ENCODE results near the gene NFAT5. TPM values are rescaled to one million over a fixed set of nuclear protein-coding genes. Genes with fewer than 3 reads are reported as not detected.
"Not testable (repeated sequence)": the region's sequence is repeated elsewhere in the genome, so short reads cannot be mapped to it uniquely, and the experiment has no call there.

The NFAT5 gene
- total and polyA plus RNA-seq, 5 donors, result 6.9 to 28.5 (median 19.8) TPM

DNA sequence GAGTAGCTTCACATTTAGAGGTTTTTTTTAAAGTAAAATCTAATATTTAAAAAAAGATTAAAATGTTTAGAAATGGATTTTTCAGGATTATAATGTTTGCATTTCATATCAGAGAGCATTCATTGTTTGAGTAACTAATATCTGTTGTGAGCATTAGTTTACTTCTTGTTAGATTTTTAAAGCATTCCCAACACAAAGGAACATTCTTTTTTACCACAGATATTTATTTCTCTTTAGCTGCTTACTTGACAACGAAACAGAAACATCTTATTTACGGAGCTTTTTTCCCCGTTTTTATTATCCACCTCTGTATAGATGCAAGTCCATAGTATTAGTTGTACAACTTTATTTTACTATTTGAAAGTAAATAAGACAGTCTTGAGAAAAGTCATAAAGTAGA, 53.0 kb downstream of the NFAT5 start:
- H3K4me1 ChIP-seq (ENCODE audit: control insufficient read depth, insufficient read depth, low read length), result peaks cover 11% of the 10 kb centered on the region
- no peak overlapping the region for H3K27ac ChIP-seq (ENCODE audit: low read length)
- intact Hi-C loops (cut with DNase I), result no loop called here
- H3K27me3 ChIP-seq (ENCODE audit: control insufficient read depth, insufficient read depth), result no peaks in the 10 kb centered on the region
- no peak overlapping the region for H3K4me3 ChIP-seq (ENCODE audit: low read length)
- ATAC-seq (no peak), DNase-seq (no peak)
- WGBS, result 74% methylated on average over 3 of the region's 3 CpGs
- H3K9me3 ChIP-seq (ENCODE audit: control insufficient read depth, low read length), result no peaks in the 10 kb centered on the region

DNA sequence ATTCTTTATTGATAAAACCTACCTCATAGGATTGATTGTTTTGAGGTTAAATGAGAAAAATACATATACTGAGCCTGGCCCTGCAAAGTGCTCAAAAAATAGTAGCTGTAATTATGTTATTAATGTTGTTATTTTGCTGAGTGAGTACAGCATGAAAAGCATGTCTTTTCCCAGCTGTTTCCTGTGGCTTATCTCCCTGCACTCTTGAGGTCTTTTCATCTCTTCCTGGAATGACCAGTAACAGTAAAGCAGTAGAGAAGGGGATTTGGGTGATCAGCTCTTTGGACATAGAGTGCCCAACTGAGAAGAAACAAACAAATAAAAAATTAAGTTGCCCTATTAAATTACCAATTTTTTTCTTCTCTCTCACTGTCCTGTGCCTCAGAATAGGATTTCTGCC, 53.7 kb downstream of the NFAT5 start:
- no peak for ATAC-seq
- Histone ChIP-seq H3K4me3 (ENCODE audit: low read length) (no peak overlapping the region), H3K27me3 (ENCODE audit: control insufficient read depth, insufficient read depth) (no peaks in the 10 kb centered on the region), H3K27ac (ENCODE audit: low read length) (no peak overlapping the region), H3K4me1 (ENCODE audit: control insufficient read depth, insufficient read depth, low read length) (peaks cover 11% of the 10 kb centered on the region), H3K9me3 (ENCODE audit: control insufficient read depth, low read length) (no peaks in the 10 kb centered on the region)
- intact Hi-C loops (cut with DNase I), result no loop called here
- no peak for DNase-seq

DNA sequence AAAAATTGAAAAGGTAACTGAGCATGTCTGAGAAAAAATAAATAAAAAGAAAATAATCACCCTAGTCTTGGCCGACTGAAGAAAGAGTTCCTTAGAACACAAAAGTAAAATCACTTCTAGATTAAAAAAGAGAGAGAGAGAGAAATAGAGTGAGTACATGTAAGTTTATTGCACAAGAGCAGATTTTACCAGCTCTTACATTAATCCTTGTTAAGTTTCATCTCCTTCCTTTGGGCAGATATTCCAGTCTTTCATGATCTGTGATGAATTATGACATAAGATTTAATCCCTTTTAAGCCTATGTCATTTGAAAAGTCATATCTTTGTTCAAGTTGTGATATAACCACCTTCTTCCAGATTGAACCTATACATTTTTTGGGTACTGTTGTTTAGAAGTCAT, 54.8 kb downstream of the NFAT5 start:
- Histone ChIP-seq H3K4me1 (ENCODE audit: control insufficient read depth, insufficient read depth, low read length) (peaks cover 11% of the 10 kb centered on the region), H3K27ac (ENCODE audit: low read length) (no peak overlapping the region), H3K4me3 (ENCODE audit: low read length) (no peak overlapping the region), H3K27me3 (ENCODE audit: control insufficient read depth, insufficient read depth) (no peaks in the 10 kb centered on the region), H3K9me3 (ENCODE audit: control insufficient read depth, low read length) (no peaks in the 10 kb centered on the region)
- intact Hi-C loops (cut with DNase I), result no loop called here
- WGBS, result 66% methylated on average over 1 of the region's 1 CpG
- ATAC-seq (no peak), DNase-seq (no peak)

DNA sequence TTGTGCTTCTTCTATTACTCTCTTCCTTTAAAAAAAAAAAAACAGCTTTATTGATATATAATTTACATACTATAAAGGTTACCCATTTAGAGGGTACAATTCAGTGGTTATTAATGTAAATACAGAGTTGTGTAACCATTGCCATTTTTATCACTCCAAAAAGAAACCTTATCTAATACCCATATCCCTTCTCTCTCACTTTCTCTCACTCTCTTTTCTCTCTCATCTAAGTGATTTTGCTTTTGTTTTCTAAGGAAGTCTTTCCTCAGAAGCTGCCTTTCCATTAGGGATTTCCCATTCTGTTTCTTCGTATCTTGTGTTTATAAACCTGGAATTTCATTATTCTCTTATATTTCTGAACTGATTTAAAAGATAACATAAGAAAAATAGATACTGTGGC, 55.5 kb downstream of the NFAT5 start:
- Histone ChIP-seq H3K27me3 (ENCODE audit: control insufficient read depth, insufficient read depth) (no peaks in the 10 kb centered on the region), H3K27ac (ENCODE audit: low read length) (no peak overlapping the region), H3K9me3 (ENCODE audit: control insufficient read depth, low read length) (no peaks in the 10 kb centered on the region), H3K4me3 (ENCODE audit: low read length) (no peak overlapping the region), H3K4me1 (ENCODE audit: control insufficient read depth, insufficient read depth, low read length) (peaks cover 6% of the 10 kb centered on the region)
- DNase-seq (no peak), ATAC-seq (no peak)
- WGBS, result 89% methylated on average over 1 of the region's 1 CpG
- intact Hi-C loops (cut with DNase I), result no loop called here

DNA sequence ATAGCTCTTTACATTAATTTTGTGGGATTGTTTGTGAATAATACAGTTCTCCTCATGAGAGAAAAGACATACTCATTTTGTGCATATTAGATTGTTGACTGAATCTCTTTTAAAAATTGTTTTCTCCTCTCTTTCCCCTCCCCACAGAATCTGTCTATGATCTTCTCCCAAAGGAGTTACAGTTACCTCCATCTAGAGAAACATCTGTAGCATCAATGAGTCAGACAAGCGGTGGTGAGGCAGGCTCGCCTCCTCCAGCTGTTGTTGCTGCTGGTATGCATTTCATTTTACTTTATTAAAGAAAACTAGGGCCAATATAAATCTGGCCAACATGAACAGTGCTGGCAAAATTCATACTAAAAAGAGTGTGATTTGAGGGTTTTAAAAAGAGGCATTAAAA, 60.5 kb downstream of the NFAT5 start:
- 64% methylated on average over 2 of the region's 2 CpGs for WGBS
- intact Hi-C loops (cut with DNase I), result no loop called here
- no peaks in the 10 kb centered on the region for H3K27me3 ChIP-seq (ENCODE audit: control insufficient read depth, insufficient read depth)
- no peak overlapping the region for H3K4me3 ChIP-seq (ENCODE audit: low read length)
- no peaks in the 10 kb centered on the region for H3K9me3 ChIP-seq (ENCODE audit: control insufficient read depth, low read length)
- no peak overlapping the region for H3K27ac ChIP-seq (ENCODE audit: low read length)
- DNase-seq (no peak), ATAC-seq (no peak)
- no peaks in the 10 kb centered on the region for H3K4me1 ChIP-seq (ENCODE audit: control insufficient read depth, insufficient read depth, low read length)

DNA sequence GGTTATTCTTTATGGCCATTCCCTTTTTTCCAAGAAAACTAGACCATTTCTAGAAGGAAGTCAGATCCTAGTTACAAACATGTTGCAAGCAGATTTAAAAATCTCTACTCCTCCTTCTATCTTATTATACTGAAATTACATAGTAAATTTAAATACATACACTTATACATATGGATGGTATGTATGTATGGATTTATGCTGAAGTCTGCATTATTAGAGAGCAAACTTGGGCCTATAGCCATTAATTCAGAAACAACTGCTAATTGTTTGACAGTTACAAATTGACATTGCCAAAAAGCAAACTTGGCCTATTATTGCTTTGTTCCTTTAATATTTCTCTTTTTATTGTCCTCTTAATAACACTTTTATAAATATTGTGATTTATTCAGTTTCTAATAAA, 67.1 kb downstream of the NFAT5 start:
- intact Hi-C loops (cut with DNase I), result no loop called here

DNA sequence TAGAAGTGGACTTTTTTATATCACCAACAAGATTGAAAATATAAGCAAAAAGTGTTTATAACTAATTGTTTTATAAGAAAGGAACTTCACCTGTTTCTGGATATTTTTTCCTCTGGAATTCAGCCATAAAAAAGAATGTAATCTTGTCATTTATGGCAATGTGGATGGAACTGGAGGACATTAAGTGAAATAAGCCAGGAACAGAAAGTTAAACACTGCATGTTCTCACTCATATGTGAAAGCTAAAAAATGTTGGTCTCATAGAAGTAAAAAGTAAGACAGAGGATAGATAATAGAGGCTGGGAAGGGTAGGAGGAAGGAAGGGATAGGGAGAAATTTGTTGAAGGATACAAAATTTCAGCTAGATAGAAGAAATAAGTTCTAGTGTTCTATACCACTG, 67.6 kb downstream of the NFAT5 start:
- DNase-seq (no peak), ATAC-seq (no peak)
- intact Hi-C loops (cut with DNase I), result no loop called here
- Histone ChIP-seq H3K27ac (ENCODE audit: low read length) (no peak overlapping the region), H3K4me1 (ENCODE audit: control insufficient read depth, insufficient read depth, low read length) (no peaks in the 10 kb centered on the region), H3K4me3 (ENCODE audit: low read length) (no peak overlapping the region), H3K27me3 (ENCODE audit: control insufficient read depth, insufficient read depth) (no peaks in the 10 kb centered on the region), H3K9me3 (ENCODE audit: control insufficient read depth, low read length) (no peaks in the 10 kb centered on the region)

More for the DNA sequence above, 67.1 kb downstream of the NFAT5 start:
- H3K4me1 ChIP-seq (ENCODE audit: control insufficient read depth, insufficient read depth, low read length), result no peaks in the 10 kb centered on the region
- H3K27me3 ChIP-seq (ENCODE audit: control insufficient read depth, insufficient read depth), result no peaks in the 10 kb centered on the region
- no peak overlapping the region for H3K4me3 ChIP-seq (ENCODE audit: low read length)
- ATAC-seq, result no peak
- no peak overlapping the region for H3K27ac ChIP-seq (ENCODE audit: low read length)
- no peak for DNase-seq
- H3K9me3 ChIP-seq (ENCODE audit: control insufficient read depth, low read length), result no peaks in the 10 kb centered on the region

DNA sequence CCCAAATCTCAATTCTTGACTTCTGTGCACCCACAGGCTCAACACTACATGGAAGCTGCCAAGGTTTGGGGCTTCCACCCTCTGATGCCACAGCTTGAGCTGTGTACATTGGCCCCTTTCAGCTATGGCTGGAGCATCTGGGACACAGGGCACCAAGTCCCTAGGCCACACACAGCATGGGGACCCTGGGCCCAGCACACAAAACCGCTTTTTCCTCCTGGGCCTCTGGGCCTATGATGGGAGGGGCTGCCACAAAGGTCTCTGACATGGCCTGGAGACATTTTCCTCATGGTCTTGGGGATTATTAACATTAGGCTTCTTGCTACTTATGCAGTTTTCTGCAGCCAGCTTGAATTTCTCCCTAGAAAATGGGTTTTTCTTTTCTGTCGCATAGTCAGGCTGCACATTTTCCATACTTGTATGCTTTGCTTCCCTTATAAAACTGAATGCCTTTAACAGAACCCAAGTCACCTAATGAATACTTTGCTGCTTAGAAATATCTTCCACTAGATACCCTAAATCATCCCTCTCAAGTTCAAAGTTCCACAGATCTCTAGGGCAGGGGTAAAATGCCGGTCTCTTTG, 70.9 kb downstream of the NFAT5 start:
- ATAC-seq; intact Hi-C loops (cut with DNase I); DNase-seq; H3K9me3 ChIP-seq (ENCODE audit: control insufficient read depth, low read length); H3K4me3 ChIP-seq (ENCODE audit: low read length); H3K27ac ChIP-seq (ENCODE audit: low read length); H3K4me1 ChIP-seq (ENCODE audit: control insufficient read depth, insufficient read depth, low read length); H3K27me3 ChIP-seq (ENCODE audit: control insufficient read depth, insufficient read depth): not testable (repeated sequence)
- 97% methylated on average over 3 of the region's 3 CpGs for WGBS

DNA sequence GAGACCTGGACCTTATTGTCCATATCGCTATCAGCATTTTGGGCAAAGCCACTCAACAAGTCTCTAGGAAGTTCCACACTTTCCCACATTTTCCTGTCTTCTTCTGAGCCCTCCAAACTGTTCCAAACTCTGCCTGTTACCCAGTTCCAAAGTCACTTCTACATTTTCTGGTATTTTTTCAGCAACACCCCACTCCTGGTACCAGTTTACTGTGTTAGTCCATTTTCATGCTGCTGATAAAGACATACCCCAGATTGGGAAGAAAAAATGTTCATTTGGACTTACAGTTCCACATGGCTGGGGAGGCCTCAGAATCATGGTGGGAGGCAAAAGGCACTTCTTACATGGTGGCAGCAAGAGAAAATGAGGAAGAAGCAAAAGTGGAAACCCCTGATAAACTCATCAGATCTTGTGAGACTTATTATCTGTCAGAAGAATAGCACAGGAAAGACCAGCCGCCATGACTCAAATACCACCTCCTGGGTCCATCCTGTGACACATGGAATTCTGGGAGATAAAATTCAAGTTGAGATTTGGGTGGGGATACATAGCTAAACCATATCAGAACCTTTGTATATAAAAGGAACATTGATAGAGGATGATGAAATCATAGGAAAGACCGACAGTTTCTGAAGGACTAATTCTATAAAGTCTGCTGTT, 71.6 kb downstream of the NFAT5 start:
- H3K4me3 ChIP-seq (ENCODE audit: low read length); H3K9me3 ChIP-seq (ENCODE audit: control insufficient read depth, low read length); intact Hi-C loops (cut with DNase I); H3K4me1 ChIP-seq (ENCODE audit: control insufficient read depth, insufficient read depth, low read length); H3K27ac ChIP-seq (ENCODE audit: low read length); DNase-seq; ATAC-seq; H3K27me3 ChIP-seq (ENCODE audit: control insufficient read depth, insufficient read depth): not testable (repeated sequence)
- 98% methylated on average over 3 of the region's 3 CpGs for WGBS

DNA sequence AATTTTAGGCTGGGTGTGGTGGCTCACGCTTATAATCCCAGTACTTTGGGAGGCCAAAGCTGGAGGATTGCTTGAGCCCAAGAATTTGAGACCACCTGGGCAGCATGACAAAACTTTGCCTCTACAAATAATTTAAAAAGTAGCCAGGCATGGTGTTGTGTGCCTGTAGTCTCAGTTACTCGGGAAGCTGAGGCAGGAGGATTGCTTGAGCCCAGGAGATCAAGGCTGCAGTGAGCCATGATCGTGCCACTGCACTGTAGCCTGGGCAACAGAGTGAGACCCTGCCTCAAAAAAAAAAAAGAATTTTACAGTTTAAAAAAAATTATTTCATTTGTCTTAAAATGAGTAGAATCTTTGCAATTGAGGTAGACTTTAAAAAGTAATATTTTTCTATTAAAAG, 78.2 kb downstream of the NFAT5 start:
- H3K9me3 ChIP-seq (ENCODE audit: control insufficient read depth, low read length); intact Hi-C loops (cut with DNase I); H3K27ac ChIP-seq (ENCODE audit: low read length); ATAC-seq; H3K4me1 ChIP-seq (ENCODE audit: control insufficient read depth, insufficient read depth, low read length); DNase-seq; H3K27me3 ChIP-seq (ENCODE audit: control insufficient read depth, insufficient read depth); H3K4me3 ChIP-seq (ENCODE audit: low read length): not testable (repeated sequence)
- 97% methylated on average over 3 of the region's 3 CpGs for WGBS

DNA sequence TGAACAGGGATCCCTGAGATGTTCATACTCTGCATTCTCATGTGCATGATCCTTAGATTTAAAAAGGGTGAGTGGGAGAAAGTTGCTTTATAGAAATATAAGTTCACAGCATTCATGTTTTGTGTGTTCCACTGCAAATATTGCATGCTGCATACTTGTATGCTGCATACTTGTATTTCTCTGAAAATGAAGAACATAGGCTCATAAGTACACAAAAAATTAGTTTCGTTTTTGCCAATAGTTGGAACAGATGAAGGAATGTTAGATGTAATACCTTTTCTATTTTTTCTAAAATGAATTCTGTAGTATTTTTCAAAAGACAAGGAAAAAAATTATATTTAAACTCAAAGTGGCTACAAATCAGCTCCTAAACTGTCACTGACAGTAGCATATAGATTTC, 79.0 kb downstream of the NFAT5 start:
- no peak overlapping the region for H3K27ac ChIP-seq (ENCODE audit: low read length)
- H3K4me3 ChIP-seq (ENCODE audit: low read length), result no peak overlapping the region
- DNase-seq (no peak), ATAC-seq (no peak)
- H3K27me3 ChIP-seq (ENCODE audit: control insufficient read depth, insufficient read depth), result no peaks in the 10 kb centered on the region
- intact Hi-C loops (cut with DNase I), result no loop called here
- H3K4me1 ChIP-seq (ENCODE audit: control insufficient read depth, insufficient read depth, low read length), result no peaks in the 10 kb centered on the region
- 40% methylated on average over 1 of the region's 1 CpG for WGBS
- no peaks in the 10 kb centered on the region for H3K9me3 ChIP-seq (ENCODE audit: control insufficient read depth, low read length)

DNA sequence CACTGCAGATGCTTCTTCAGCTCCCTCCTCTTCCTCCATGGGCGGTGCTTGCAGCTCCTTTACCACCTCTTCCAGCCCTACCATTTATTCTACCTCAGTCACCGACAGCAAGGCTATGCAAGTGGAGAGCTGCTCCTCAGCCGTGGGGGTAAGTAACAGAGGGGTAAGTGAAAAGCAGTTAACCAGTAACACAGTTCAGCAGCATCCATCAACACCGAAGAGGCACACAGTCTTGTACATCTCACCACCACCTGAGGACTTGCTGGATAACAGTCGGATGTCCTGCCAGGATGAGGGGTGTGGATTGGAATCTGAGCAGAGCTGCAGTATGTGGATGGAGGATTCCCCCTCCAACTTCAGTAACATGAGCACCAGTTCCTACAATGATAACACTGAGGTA, 81.3 kb downstream of the NFAT5 start:
- ATAC-seq (no peak), DNase-seq (no peak)
- H3K27me3 ChIP-seq (ENCODE audit: control insufficient read depth, insufficient read depth), result no peaks in the 10 kb centered on the region
- no peak overlapping the region for H3K27ac ChIP-seq (ENCODE audit: low read length)
- no peak overlapping the region for H3K4me3 ChIP-seq (ENCODE audit: low read length)
- intact Hi-C loops (cut with DNase I), result no loop called here
- no peaks in the 10 kb centered on the region for H3K4me1 ChIP-seq (ENCODE audit: control insufficient read depth, insufficient read depth, low read length)
- WGBS, result 87% methylated on average over 5 of the region's 5 CpGs
- H3K9me3 ChIP-seq (ENCODE audit: control insufficient read depth, low read length), result no peaks in the 10 kb centered on the region
